ENCODE measurements around the gene SUOX. TPM values are rescaled to one million over a fixed set of nuclear protein-coding genes. Genes with fewer than 3 reads are reported as not detected.

SUOX gene
- total RNA-seq, 4 donors from 2014 or later = 16.5 to 38.9 (median 27.0) TPM

GRCh38 chr12:56017181-56017580 is 20.1 kb downstream of the SUOX start:
- H3K36me3 ChIP-seq = no peaks in the 10 kb centered on the region
- H3K27ac ChIP-seq = no peak overlapping the region
- H3K4me1 ChIP-seq = peaks cover 0 to 29% (median 2%) of the 10 kb centered on the region in 4 donors
- no peaks in the 10 kb centered on the region for H3K9me3 ChIP-seq
- TF ChIP-seq POLR2A (IDR thresholded peaks at IDR 0.05) = no peak
- TF ChIP-seq CTCF (IDR thresholded peaks at IDR 0.05) = no peak
- DNase-seq = no peak
- H3K4me3 ChIP-seq = no peak overlapping the region
- no peaks in the 10 kb centered on the region for H3K27me3 ChIP-seq

DNA sequence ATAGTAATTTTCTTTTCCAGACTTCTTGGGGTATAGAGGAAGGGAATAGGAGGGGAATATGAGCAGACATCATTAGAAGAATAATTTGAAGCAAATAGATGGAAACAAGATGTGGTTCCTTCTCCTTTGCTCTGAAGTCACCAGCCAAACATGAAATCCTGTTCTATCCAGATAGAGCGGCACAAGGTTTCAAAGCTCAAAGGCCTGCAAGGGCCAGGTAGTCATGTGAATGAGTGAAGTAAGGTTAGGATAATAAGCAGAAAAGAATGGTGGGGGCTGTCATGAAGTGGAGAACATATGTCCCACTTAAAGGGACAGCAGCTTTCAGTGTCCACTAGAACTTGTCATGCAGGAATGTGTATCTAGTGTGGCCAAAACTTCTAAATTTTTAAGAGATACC is 21.3 kb downstream of the SUOX start:
- H3K36me3 ChIP-seq = no peaks in the 10 kb centered on the region
- H3K27me3 ChIP-seq = no peaks in the 10 kb centered on the region
- TF ChIP-seq POLR2A (IDR thresholded peaks at IDR 0.05) (no peak), CTCF (IDR thresholded peaks at IDR 0.05) (no peak)
- H3K4me3 ChIP-seq = no peak overlapping the region
- H3K27ac ChIP-seq = no peak overlapping the region
- no peak for DNase-seq
- no peaks in the 10 kb centered on the region for H3K9me3 ChIP-seq
- peaks cover 0 to 28% (median 2%) of the 10 kb centered on the region in 4 donors for H3K4me1 ChIP-seq

DNA sequence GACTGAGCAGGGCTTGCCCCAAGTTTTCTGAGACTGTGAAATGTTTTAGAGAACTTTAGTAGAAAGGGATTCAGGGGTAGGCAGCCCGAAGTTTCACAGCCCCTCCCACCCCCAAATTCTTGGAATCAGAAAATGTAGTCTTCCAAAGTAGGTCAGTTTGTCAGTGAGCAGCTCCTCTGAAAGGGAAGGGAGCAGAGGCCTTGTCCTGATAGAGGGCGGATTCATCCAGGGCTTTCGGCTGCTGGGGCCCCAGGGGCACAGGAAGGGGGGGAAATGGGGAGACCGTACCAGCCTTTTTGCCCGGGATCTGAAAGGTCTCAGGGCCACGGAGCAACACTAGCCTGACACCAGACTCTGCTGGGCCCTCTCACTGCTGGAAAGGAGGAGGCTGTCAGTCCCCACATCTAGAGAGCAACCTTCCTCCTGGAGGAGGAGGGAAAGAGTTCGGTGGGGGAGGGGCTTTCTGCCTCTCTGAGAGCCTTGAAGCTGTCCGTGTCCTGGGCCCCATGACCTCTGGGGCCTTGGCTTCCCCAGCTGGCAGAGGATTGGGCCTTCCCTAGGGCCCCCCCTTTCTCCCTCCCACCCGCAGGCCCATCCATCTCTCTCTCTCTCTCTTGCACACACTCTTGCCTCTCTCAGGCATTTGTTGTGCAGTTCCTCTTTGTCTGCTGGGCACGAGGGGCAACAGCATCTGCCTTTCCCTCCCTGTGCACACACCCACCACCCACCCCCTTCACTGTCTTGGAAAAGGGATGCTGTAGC is 23.5 kb downstream of the SUOX start, which contains the start of gene IKZF4:
Gene IKZF4 (plus strand): TSS at position 621 of the 762 bp plus-strand sequence. CDS start 451 bp downstream, outside the sequence.
- no peaks in the 10 kb centered on the region for H3K27me3 ChIP-seq
- DNase-seq = peak in 1 of 3 donors; percentile 56
- no peaks in the 10 kb centered on the region for H3K9me3 ChIP-seq
- peak within 1 kb of the TSS; percentile 43 to 75 (median 62) for H3K27ac ChIP-seq
- H3K4me1 ChIP-seq = peaks cover 0 to 9% (median 2%) of the 10 kb centered on the region in 4 donors
- peaks cover 0 to 9% (median 0%) of the 10 kb centered on the region in 3 donors for H3K36me3 ChIP-seq
- no peak for TF ChIP-seq CTCF (IDR thresholded peaks at IDR 0.05)
- no peak for TF ChIP-seq POLR2A (IDR thresholded peaks at IDR 0.05)
- H3K4me3 ChIP-seq = peak within 1 kb of the TSS; percentile 21 to 36 (median 28)

- H3K9me3 ChIP-seq = no peaks in the 10 kb centered on the region
- TF ChIP-seq POLR2A (IDR thresholded peaks at IDR 0.05) = no peak
- no peak for TF ChIP-seq CTCF (IDR thresholded peaks at IDR 0.05)
- H3K4me3 ChIP-seq = peak overlapping the region in 1 of 4 donors; percentile 33
- no peak for DNase-seq
- H3K27me3 ChIP-seq = no peaks in the 10 kb centered on the region
- peaks cover 0 to 16% (median 0%) of the 10 kb centered on the region in 3 donors for H3K36me3 ChIP-seq
- H3K4me1 ChIP-seq = peaks cover 0 to 9% (median 2%) of the 10 kb centered on the region in 4 donors
- peak overlapping the region in 3 of 4 donors; percentile 43 to 75 (median 74) for H3K27ac ChIP-seq
Measured at GRCh38 chr12:56021889-56022497, 24.9 kb downstream of the SUOX start.

DNA sequence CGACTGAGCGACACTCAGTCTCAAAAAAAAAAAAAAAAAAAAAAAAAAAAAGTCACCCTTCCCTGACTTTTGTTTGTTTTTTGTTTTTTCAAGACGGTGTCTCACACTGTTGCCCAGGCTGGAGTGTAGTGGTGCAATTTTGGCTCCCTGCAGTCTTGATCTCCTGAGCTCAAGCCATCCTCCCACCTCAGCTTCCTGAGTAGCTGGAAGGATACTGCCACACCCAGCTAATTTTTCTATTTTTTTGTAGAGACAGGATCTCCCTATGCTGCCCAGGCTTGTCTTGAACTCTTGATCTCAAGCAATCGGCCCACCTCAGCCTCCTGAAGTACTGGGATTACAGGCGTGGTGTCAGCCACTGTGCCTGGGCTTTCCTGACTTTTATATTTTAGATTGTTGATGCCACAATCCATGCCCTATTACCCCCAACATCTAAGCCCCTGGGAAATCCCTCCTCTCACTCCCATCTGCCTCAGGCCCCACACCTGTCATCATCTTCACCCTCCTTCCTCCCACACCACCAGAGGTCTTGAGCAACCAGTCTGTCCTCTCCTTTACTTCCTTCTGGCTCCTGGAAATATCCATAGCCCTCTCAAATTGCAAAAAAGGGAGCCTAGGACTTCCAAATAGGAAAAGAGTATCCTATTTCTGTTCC is 31.6 kb downstream of the SUOX start:
- Histone ChIP-seq H3K27ac (no peak overlapping the region), H3K4me3 (no peak overlapping the region), H3K4me1 (no peaks in the 10 kb centered on the region), H3K27me3 (no peaks in the 10 kb centered on the region), H3K9me3 (no peaks in the 10 kb centered on the region), H3K36me3 (peaks cover 0 to 37% (median 0%) of the 10 kb centered on the region in 3 donors)
- TF ChIP-seq POLR2A (IDR thresholded peaks at IDR 0.05) (no peak), CTCF (IDR thresholded peaks at IDR 0.05) (no peak)
- no peak for DNase-seq
